IMR-90 (cell line): Measurements from ENCODE around the gene HOOK1. TPM values are rescaled to one million over a fixed set of nuclear protein-coding genes. Genes with fewer than 3 reads are reported as not detected.

Experiments
- ATAC-seq: fragments of 200-7000 bp; cut with Tn5 transposase; 2 replicates; pipeline ENCODE4 v1.9.1; 2020; ENCODE audit warnings: low read depth, mild to moderate bottlenecking, moderate library complexity
- BruUV-seq: library from RNA; stranded (reverse); fragments of 400-500 nt; replicated peaks from 2 replicates; lab custom pipeline; 2021; lab: Mats Ljungman, UMichigan
- CTCF ChIA-PET: fragments of 300-600 bp; formaldehyde crosslinking; extraction: SDS; loops from one replicate; lab custom pipeline; 2021; ENCODE audit warnings: antibody characterized with exemption; lab: Yijun Ruan, JAX
- POLR2A ChIA-PET: fragments of 300-600 bp; sonication (Branson Sonifier 250); formaldehyde crosslinking; loops from one replicate; lab custom pipeline; 2022; ENCODE audit warnings: antibody characterized with exemption; ENCODE audit not compliant: unreplicated experiment; lab: Charles Lee
- DNase-seq: peaks from one replicate; pipeline ENCODE4 v3.0.0; 2013
- H2AFZ ChIP-seq: replicated peaks from 2 replicates; pipeline ENCODE3; 2013; ENCODE audit warnings: low read length, mild to moderate bottlenecking; ENCODE audit not compliant: poor library complexity
- H2AK5ac ChIP-seq: 2 replicates; pipeline ENCODE4 v1.6.1; 2013; ENCODE audit warnings: low read depth, low read length, inconsistent platforms
- H2AK9ac ChIP-seq: replicated peaks from 2 replicates; pipeline ENCODE3; 2013; ENCODE audit warnings: mild to moderate bottlenecking, low read depth, low read length, moderate library complexity; ENCODE audit not compliant: poor library complexity
- H2BK120ac ChIP-seq: 2 replicates; pipeline ENCODE4 v1.6.1; 2013; ENCODE audit warnings: low read depth, low read length, inconsistent platforms
- H2BK15ac ChIP-seq: 3 replicates; pipeline ENCODE4 v1.6.1; 2013; ENCODE audit warnings: low read depth, low read length, inconsistent platforms
- H2BK20ac ChIP-seq: 2 replicates; pipeline ENCODE4 v1.6.1; 2013; ENCODE audit warnings: low read depth, mild to moderate bottlenecking, inconsistent platforms, low read length, moderate library complexity
- H2BK5ac ChIP-seq: 2 replicates; pipeline ENCODE4 v1.6.1; 2013; ENCODE audit warnings: mild to moderate bottlenecking, low read depth, low read length, inconsistent platforms; ENCODE audit not compliant: poor library complexity, severe bottlenecking
- H3K14ac ChIP-seq: replicated peaks from 2 replicates; pipeline ENCODE4 v1.6.1; 2013; ENCODE audit warnings: low read depth, low read length, inconsistent platforms
- H3K18ac ChIP-seq: 2 replicates; pipeline ENCODE4 v1.6.1; 2013; ENCODE audit warnings: low read depth, low read length, control low read depth
- H3K23ac ChIP-seq: 2 replicates; pipeline ENCODE4 v1.6.1; 2013; ENCODE audit warnings: low read depth, low read length, inconsistent platforms
- H3K27ac ChIP-seq: 2 replicates; pipeline ENCODE4 v1.5.1; 2013; ENCODE audit warnings: mild to moderate bottlenecking, control low read depth, low read length; ENCODE audit not compliant: insufficient read depth
- H3K27me3 ChIP-seq: 2 replicates; pipeline ENCODE4 v1.6.1; 2013; ENCODE audit warnings: low read length; ENCODE audit not compliant: control insufficient read depth, insufficient read depth
- H3K36me3 ChIP-seq: 2 replicates; pipeline ENCODE4 v1.6.1; 2013; ENCODE audit warnings: low read length, mixed read lengths; ENCODE audit not compliant: control insufficient read depth, insufficient read depth
- H3K4ac ChIP-seq: 2 replicates; pipeline ENCODE4 v1.6.1; 2013; ENCODE audit warnings: low read depth, low read length, inconsistent platforms
- H3K4me1 ChIP-seq: 2 replicates; pipeline ENCODE4 v1.6.1; 2013; ENCODE audit warnings: low read length, mixed read lengths; ENCODE audit not compliant: control insufficient read depth, insufficient read depth
- H3K4me2 ChIP-seq: 2 replicates; pipeline ENCODE4 v1.6.1; 2013; ENCODE audit warnings: low read depth, mild to moderate bottlenecking, control low read depth, low read length, moderate library complexity
- H3K4me3 ChIP-seq: 2 replicates; pipeline ENCODE4 v1.5.1; 2013; ENCODE audit warnings: low read depth, mild to moderate bottlenecking, control low read depth, low read length, moderate library complexity; ENCODE audit not compliant: insufficient read depth
- H3K56ac ChIP-seq: 2 replicates; pipeline ENCODE4 v1.6.1; 2013; ENCODE audit warnings: low read length, inconsistent platforms; ENCODE audit not compliant: insufficient read depth; ENCODE audit errors: extremely low read depth
- H3K79me1 ChIP-seq, 2 experiments: 2 replicates each; pipeline ENCODE4 v1.6.1; 2013; ENCODE audit warnings: low read length in 2 of 2, inconsistent platforms in 1 of 2, low read depth in 1 of 2
- H3K9ac ChIP-seq: 2 replicates; pipeline ENCODE4 v1.6.1; 2013; ENCODE audit warnings: low read depth, low read length, control low read depth
- H3K9me1 ChIP-seq: 2 replicates; pipeline ENCODE4 v1.6.1; 2013; ENCODE audit warnings: low read length, inconsistent platforms; ENCODE audit not compliant: insufficient read depth
- H3K9me3 ChIP-seq: 2 replicates; pipeline ENCODE4 v1.6.1; 2013; ENCODE audit warnings: low read length; ENCODE audit not compliant: control insufficient read depth, insufficient read depth
- H4K20me1 ChIP-seq: 2 replicates; pipeline ENCODE4 v1.6.1; 2013; ENCODE audit warnings: low read length, inconsistent platforms; ENCODE audit not compliant: insufficient read depth
- H4K5ac ChIP-seq: 2 replicates; pipeline ENCODE4 v1.6.1; 2013; ENCODE audit warnings: mild to moderate bottlenecking, low read depth, low read length, control low read depth
- H4K8ac ChIP-seq, 2 experiments: 2 replicates each; pipeline ENCODE4 v1.6.1; 2013; ENCODE audit warnings: low read depth in 2 of 2, low read length in 2 of 2, control low read depth in 1 of 2, inconsistent platforms in 1 of 2
- H4K91ac ChIP-seq: 2 replicates; pipeline ENCODE4 v1.6.1; 2013; ENCODE audit warnings: low read depth, low read length, inconsistent platforms; ENCODE audit not compliant: insufficient read depth
- BHLHE40 ChIP-seq: fragments of 150-350 bp; IDR thresholded peaks from 2 replicates; pipeline ENCODE4 v1.6.1; 2016; ENCODE audit warnings: mild to moderate bottlenecking, low read depth, low read length
- CEBPB ChIP-seq: IDR thresholded peaks from 2 replicates; pipeline ENCODE4 v1.6.1; 2012; ENCODE audit warnings: low read depth, low read length, improper control_type of control experiment
- CHD1 ChIP-seq: IDR thresholded peaks from 2 replicates; pipeline ENCODE4 v1.6.1; 2012; ENCODE audit warnings: low read depth, low read length, improper control_type of control experiment
- ELK1 ChIP-seq: fragments of 150-350 bp; IDR thresholded peaks from 2 replicates; pipeline ENCODE4 v1.6.1; 2016; ENCODE audit warnings: low read depth, mild to moderate bottlenecking, low read length, moderate library complexity, borderline replicate concordance
- FOS ChIP-seq: fragments of 150-350 bp; IDR thresholded peaks from 2 replicates; pipeline ENCODE4 v1.6.1; 2016; ENCODE audit warnings: low read depth, low read length
- MAFK ChIP-seq: IDR thresholded peaks from 2 replicates; pipeline ENCODE4 v1.6.1; 2012; ENCODE audit warnings: low read depth, low read length, improper control_type of control experiment
- MAZ ChIP-seq: IDR thresholded peaks from 2 replicates; pipeline ENCODE4 v1.6.1; 2012; ENCODE audit warnings: low read depth, mild to moderate bottlenecking, low read length, improper control_type of control experiment, moderate library complexity, borderline replicate concordance
- MXI1 ChIP-seq: IDR thresholded peaks from 2 replicates; pipeline ENCODE4 v1.6.1; 2012; ENCODE audit warnings: low read depth, mild to moderate bottlenecking, low read length, moderate library complexity, borderline replicate concordance
- NFE2L2 ChIP-seq: fragments of 150-350 bp; IDR thresholded peaks from 2 replicates; pipeline ENCODE4 v1.6.1; 2016; ENCODE audit warnings: low read depth, mild to moderate bottlenecking, low read length
- POLR2A ChIP-seq: IDR thresholded peaks from 2 replicates; pipeline ENCODE4 v1.6.1; 2012; ENCODE audit warnings: mild to moderate bottlenecking, low read depth, low read length
- RAD21 ChIP-seq: IDR thresholded peaks from 2 replicates; pipeline ENCODE4 v1.6.1; 2012; ENCODE audit warnings: low read length, improper control_type of control experiment
- RCOR1 ChIP-seq: IDR thresholded peaks from 2 replicates; pipeline ENCODE4 v1.6.1; 2012; ENCODE audit warnings: mild to moderate bottlenecking, low read length, improper control_type of control experiment; ENCODE audit not compliant: insufficient replicate concordance
- RFX5 ChIP-seq: IDR thresholded peaks from 2 replicates; pipeline ENCODE4 v1.8.0; 2012; ENCODE audit warnings: low read depth, mild to moderate bottlenecking, low read length, moderate library complexity
- SMC3 ChIP-seq: fragments of 150-350 bp; IDR thresholded peaks from 2 replicates; pipeline ENCODE4 v1.6.1; 2016; ENCODE audit warnings: low read depth, mild to moderate bottlenecking, antibody characterized with exemption, low read length, moderate library complexity
- WGBS, 2 experiments: methylation state at CpG; one replicate each; pipeline versions ENCODE4 v1.1.5 to v1.1.7; 2013; ENCODE audit warnings: missing lambda C conversion rate in 2 of 2; ENCODE audit not compliant: insufficient read length in 1 of 2; ENCODE audit errors: extremely low coverage in 2 of 2; 5-methylcytosine and 5-hydroxymethylcytosine counted together
- dilution Hi-C: fragments of 300-500 bp; cut with HindIII; formaldehyde crosslinking; loops from one replicate; pipeline ENCODE4 v1.14.3; 2018; ENCODE audit warnings: low sequenced_read_pairs; ENCODE audit not compliant: unreplicated experiment
- in situ Hi-C: fragments of 300-500 bp; cut with MboI; formaldehyde crosslinking; loops from 3 replicates; pipeline ENCODE4 v1.14.3; 2019; ENCODE audit warnings: low sequenced_read_pairs, inconsistent platforms, mixed read lengths
- intact Hi-C: fragments of 100-400 bp; cut with micrococcal nuclease; formaldehyde crosslinking; loops from 2 replicates; pipeline ENCODE4 v1.10.0; 2022
- polyA plus RNA-seq, 3 experiments: library from polyadenylated mRNA; depleted of rRNA; stranded (reverse); fragments of >200 nt; gene quantifications; 2 replicates each; pipeline ENCODE4 v1.2.3, GENCODE V29; 2012; ENCODE audit warnings: low replicate concordance in 1 of 3
- total RNA-seq: library from RNA; depleted of rRNA; stranded (reverse); fragments of >200 nt; gene quantifications from 2 replicates; pipeline ENCODE4 v1.2.3, GENCODE V29; 2012
- TF ChIP-seq, protein P1 (sequence below): fragments of 150-350 bp; IDR thresholded peaks from 2 replicates; pipeline ENCODE4 v1.6.1; 2017; ENCODE audit warnings: mild to moderate bottlenecking, antibody characterized with exemption, low read length, low read depth
- TF ChIP-seq, protein P2 (sequence below): conservative IDR thresholded peaks from 2 replicates; pipeline ENCODE4 v1.5.1; 2012; ENCODE audit warnings: mild to moderate bottlenecking, low read depth, low read length, improper control_type of control experiment

HOOK1 gene
- total and polyA plus RNA-seq, 2 of the 4 experiments (the other 2 are of a cell fraction): not detected

GRCh38 chr1:59845091-59845490 lies 30.3 kb downstream of the HOOK1 start:
- Histone ChIP-seq H3K4me1 (no peaks in the 10 kb centered on the region), H3K4me2 (no peak overlapping the region), H3K18ac (no peak overlapping the region), H3K14ac (no peak overlapping the region), H2AK9ac (no peak overlapping the region), H4K5ac (no peak overlapping the region), H3K4me3 (no peak overlapping the region), H3K4ac (no peak overlapping the region), H4K20me1 (no peaks in the 10 kb centered on the region), H2BK20ac (no peak overlapping the region), H3K27me3 (no peaks in the 10 kb centered on the region), H3K56ac (no peak overlapping the region), H3K9ac (no peak overlapping the region), H3K79me1 (no peaks in the 10 kb centered on the region), H2AK5ac (no peak overlapping the region), H3K23ac (no peak overlapping the region), H4K8ac (no peak overlapping the region), H3K27ac (no peak overlapping the region), H2BK5ac (no peak overlapping the region), H3K9me1 (no peaks in the 10 kb centered on the region), H2BK120ac (no peak overlapping the region), H3K36me3 (no peaks in the 10 kb centered on the region), H4K91ac (no peak overlapping the region), H3K9me3 (no peaks in the 10 kb centered on the region), H2AFZ (no peak overlapping the region), H2BK15ac (no peak overlapping the region)
- no TSS peak for BruUV-seq
- no peak for TF ChIP-seq ELK1
- TF ChIP-seq MAZ: no peak
- TF ChIP-seq, protein P1, sequence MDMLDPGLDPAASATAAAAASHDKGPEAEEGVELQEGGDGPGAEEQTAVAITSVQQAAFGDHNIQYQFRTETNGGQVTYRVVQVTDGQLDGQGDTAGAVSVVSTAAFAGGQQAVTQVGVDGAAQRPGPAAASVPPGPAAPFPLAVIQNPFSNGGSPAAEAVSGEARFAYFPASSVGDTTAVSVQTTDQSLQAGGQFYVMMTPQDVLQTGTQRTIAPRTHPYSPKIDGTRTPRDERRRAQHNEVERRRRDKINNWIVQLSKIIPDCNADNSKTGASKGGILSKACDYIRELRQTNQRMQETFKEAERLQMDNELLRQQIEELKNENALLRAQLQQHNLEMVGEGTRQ: no peak
- TF ChIP-seq RCOR1: no peak
- no peak for TF ChIP-seq CHD1
- TF ChIP-seq RFX5: no peak
- TF ChIP-seq, protein P2, sequence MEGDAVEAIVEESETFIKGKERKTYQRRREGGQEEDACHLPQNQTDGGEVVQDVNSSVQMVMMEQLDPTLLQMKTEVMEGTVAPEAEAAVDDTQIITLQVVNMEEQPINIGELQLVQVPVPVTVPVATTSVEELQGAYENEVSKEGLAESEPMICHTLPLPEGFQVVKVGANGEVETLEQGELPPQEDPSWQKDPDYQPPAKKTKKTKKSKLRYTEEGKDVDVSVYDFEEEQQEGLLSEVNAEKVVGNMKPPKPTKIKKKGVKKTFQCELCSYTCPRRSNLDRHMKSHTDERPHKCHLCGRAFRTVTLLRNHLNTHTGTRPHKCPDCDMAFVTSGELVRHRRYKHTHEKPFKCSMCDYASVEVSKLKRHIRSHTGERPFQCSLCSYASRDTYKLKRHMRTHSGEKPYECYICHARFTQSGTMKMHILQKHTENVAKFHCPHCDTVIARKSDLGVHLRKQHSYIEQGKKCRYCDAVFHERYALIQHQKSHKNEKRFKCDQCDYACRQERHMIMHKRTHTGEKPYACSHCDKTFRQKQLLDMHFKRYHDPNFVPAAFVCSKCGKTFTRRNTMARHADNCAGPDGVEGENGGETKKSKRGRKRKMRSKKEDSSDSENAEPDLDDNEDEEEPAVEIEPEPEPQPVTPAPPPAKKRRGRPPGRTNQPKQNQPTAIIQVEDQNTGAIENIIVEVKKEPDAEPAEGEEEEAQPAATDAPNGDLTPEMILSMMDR: no peak
- TF ChIP-seq NFE2L2: no peak
- no peak for TF ChIP-seq SMC3
- TF ChIP-seq FOS: no peak
- TF ChIP-seq MAFK: no peak
- TF ChIP-seq POLR2A: no peak
- no peak for TF ChIP-seq RAD21
- no peak for TF ChIP-seq CEBPB
- no peak for TF ChIP-seq BHLHE40
- no peak for TF ChIP-seq MXI1
- DNase-seq: no peak
- dilution Hi-C loops: no loop called here
- ATAC-seq: no peak
- ChIA-PET CTCF (interaction anchor here (0.6 kb wide), 1 partner anchor 38 kb away, joined by 3 read pairs; no protein-coding TSS in a partner anchor), POLR2A (no interaction called here)
- no CpG with 5 or more reads among the region's 2 CpGs for WGBS, 2 experiments
- in situ Hi-C loops: no loop called here
- intact Hi-C loops: no loop called here
